SK-N-SH (cell line): ENCODE data around the gene CDO1. TPM values are rescaled to one million over a fixed set of nuclear protein-coding genes. Genes with fewer than 3 reads are reported as not detected.

Source experiments
- CTCF ChIA-PET: fragments of 300-600, 350-600 bp; formaldehyde crosslinking; extraction: SDS; loops from one replicate; lab custom pipeline; 2021; lab: Yijun Ruan, JAX
- POLR2A ChIA-PET: fragments of 350-600 bp; sonication (Branson Sonifier 250); formaldehyde crosslinking; extraction: SDS; loops from one replicate; lab custom pipeline; 2020; ENCODE audit warnings: antibody characterized with exemption, inconsistent platforms; lab: Yijun Ruan, JAX
- DNase-seq: peaks from one replicate; pipeline ENCODE4 v3.0.0; 2012
- H2AFZ ChIP-seq: fragments of 200-600 bp; sonication (generic); 2 replicates; pipeline ENCODE4 v1.8.1; 2016; ENCODE audit warnings: antibody characterized with exemption, mild to moderate bottlenecking, low read depth
- H3F3A ChIP-seq: fragments of 200-600 bp; sonication (generic); replicated peaks from 2 replicates; pipeline ENCODE3; 2016; ENCODE audit warnings: antibody characterized with exemption, mild to moderate bottlenecking; ENCODE audit not compliant: insufficient read depth
- H3K27ac ChIP-seq, 2 experiments: fragments of 200-500 bp in 1 of 2; fragments of 200-600 bp in 1 of 2; sonication (Bioruptor generic) in 1 of 2; sonication (generic), shearing (Covaris generic) in 1 of 2; 2 replicates each; pipeline versions ENCODE4 v1.5.1 to v1.6.1; 2014 to 2016; ENCODE audit warnings: low read depth in 2 of 2, inconsistent platforms in 1 of 2, low read length in 1 of 2, mild to moderate bottlenecking in 1 of 2, mixed read lengths in 1 of 2
- H3K27me3 ChIP-seq: fragments of 200-600 bp; sonication (generic), shearing (Covaris generic); 2 replicates; pipeline ENCODE4 v1.6.1; 2016; ENCODE audit warnings: mixed run types; ENCODE audit not compliant: insufficient read depth
- H3K36me3 ChIP-seq, 2 experiments: fragments of 200-500 bp in 1 of 2; fragments of 200-600 bp in 1 of 2; sonication (Bioruptor generic) in 1 of 2; sonication (generic) in 1 of 2; replicated peaks in 1 of 2; 2 replicates each; pipeline versions ENCODE3 to v1.5.1; 2014 to 2016; ENCODE audit warnings: low read length in 1 of 2, mild to moderate bottlenecking in 1 of 2; ENCODE audit not compliant: insufficient read depth in 2 of 2, control insufficient read depth in 1 of 2
- H3K4me1 ChIP-seq, 2 experiments: fragments of 200-500 bp in 1 of 2; fragments of 200-600 bp in 1 of 2; sonication (Bioruptor generic) in 1 of 2; sonication (generic), shearing (Covaris generic) in 1 of 2; 2 replicates each; pipeline versions ENCODE4 v1.5.1 to v1.6.1; 2014 to 2016; ENCODE audit warnings: low read depth in 1 of 2, low read length in 1 of 2, mixed run types in 1 of 2; ENCODE audit not compliant: insufficient read depth in 2 of 2, control insufficient read depth in 1 of 2
- H3K4me2 ChIP-seq: fragments of 200-600 bp; sonication (generic), shearing (Covaris generic); 2 replicates; pipeline ENCODE4 v1.6.1; 2017; ENCODE audit warnings: mixed run types
- H3K4me3 ChIP-seq, 2 experiments: fragments of 200-500 bp in 1 of 2; fragments of 200-600 bp in 1 of 2; sonication (Bioruptor generic) in 1 of 2; sonication (generic), shearing (Covaris generic) in 1 of 2; 2 replicates each; pipeline versions ENCODE4 v1.5.1 to v1.8.1; 2014 to 2016; ENCODE audit warnings: low read depth in 2 of 2, inconsistent platforms in 1 of 2, low read length in 1 of 2, mild to moderate bottlenecking in 1 of 2, mixed read lengths in 1 of 2, moderate library complexity in 1 of 2
- H3K79me2 ChIP-seq: fragments of 200-600 bp; sonication (generic); 2 replicates; pipeline ENCODE4 v1.8.1; 2017; ENCODE audit warnings: mild to moderate bottlenecking; ENCODE audit not compliant: insufficient read depth
- H3K9ac ChIP-seq: fragments of 200-600 bp; sonication (generic); 2 replicates; pipeline ENCODE4 v1.6.1; 2017; ENCODE audit warnings: mixed run types
- H3K9me2 ChIP-seq: fragments of 200-600 bp; sonication (generic); 2 replicates; pipeline ENCODE4 v1.6.1; 2017; ENCODE audit warnings: mixed run types
- H3K9me3 ChIP-seq: fragments of 200-600 bp; sonication (generic); 2 replicates; pipeline ENCODE4 v1.6.1; 2017; ENCODE audit warnings: mixed run types, mild to moderate bottlenecking, moderate library complexity
- H4K20me1 ChIP-seq: fragments of 200-600 bp; sonication (generic); 2 replicates; pipeline ENCODE4 v1.6.1; 2017; ENCODE audit warnings: mild to moderate bottlenecking, mixed run types; ENCODE audit not compliant: insufficient read depth
- CHD2 ChIP-seq: fragments of 150-350 bp; IDR thresholded peaks from 2 replicates; pipeline ENCODE4 v1.6.1; 2018; ENCODE audit warnings: low read length; ENCODE audit not compliant: partially characterized antibody
- WGBS: methylation state at CpG from one replicate; pipeline ENCODE4 v1.1.6; 2017; ENCODE audit warnings: low lambda C conversion rate; 5-methylcytosine and 5-hydroxymethylcytosine counted together
- polyA plus RNA-seq, 3 experiments: library from polyadenylated mRNA; depleted of rRNA; stranded (reverse); fragments of >200 nt; gene quantifications; 2 replicates each; pipeline ENCODE4 v1.2.3, GENCODE V29; 2012
- small RNA-seq, 7 experiments: library from RNA; depleted of rRNA; stranded (forward); fragments of <200 nt; gene quantifications; one replicate each; pipeline ENCODE3, GENCODE V24; 2012

The CDO1 gene
- polyA plus RNA-seq, 1 of the 3 experiments (the other 2 are of a cell fraction): 3.1 TPM

- Histone ChIP-seq H3K9me2 (no peaks in the 10 kb centered on the region), H3K27me3 (no peaks in the 10 kb centered on the region), H3K9me3 (no peaks in the 10 kb centered on the region), H3K4me2 (no peak overlapping the region), H3K36me3 (no peaks in the 10 kb centered on the region), H3K4me3 (no peak overlapping the region), H3F3A (no peaks in the 10 kb centered on the region), H3K27ac (no peak overlapping the region), H3K79me2 (no peaks in the 10 kb centered on the region), H4K20me1 (no peaks in the 10 kb centered on the region), H2AFZ (no peak overlapping the region), H3K9ac (no peak overlapping the region), H3K4me1 (no peaks in the 10 kb centered on the region)
- CTCF ChIA-PET: interaction anchor here (1.1 kb wide), 1 partner anchor 13 kb away, joined by 3 read pairs; no protein-coding TSS in a partner anchor
- WGBS: 15% methylated on average over 1 of the region's 1 CpG
- no peak for TF ChIP-seq CHD2
- POLR2A ChIA-PET: no interaction called here
- no peak for DNase-seq
These were observed 60.8 kb downstream of the CDO1 start for GRCh38 chr5:115755675-115756074.

Small RNA genes within 50 kb of the gene (small RNA-seq; reads per million reads assigned to genes)
- gene RNU2-49P: 0 to 0.93 (median 0) reads per million in 7 experiments

Other genes with a start within 250 kb of the CDO1 start
- gene TICAM2, start 214.2 kb downstream of the CDO1 start, polyA plus RNA-seq (2012; rRNA removed): not detected in 2 replicates
- gene TMED7, start 190.6 kb downstream of the CDO1 start, polyA plus RNA-seq (2012; rRNA removed): 32.8 and 41.2 TPM in 2 replicates
- gene ATG12, start 24.9 kb upstream of the CDO1 start, polyA plus RNA-seq (2012; rRNA removed): 29.1 and 39.0 TPM in 2 replicates
- 21.6 and 26.3 TPM in 2 replicates for gene AP3S1, start 25.3 kb upstream of the CDO1 start, polyA plus RNA-seq (2012; rRNA removed)
- 0.02 and 0.10 TPM in 2 replicates for gene LVRN, start 145.8 kb upstream of the CDO1 start, polyA plus RNA-seq (2012; rRNA removed)
- not detected in 2 replicates for gene ARL14EPL, start 215.8 kb upstream of the CDO1 start, polyA plus RNA-seq (2012; rRNA removed)